MM.1S (cell line): ENCODE data around the gene RNF115.
A peak's percentile ranks its signal among the peaks of the same experiment; 100 is the strongest.

Experiments used
- DNase-seq: peaks from one replicate; pipeline ENCODE4 v3.0.0-alpha.2; 2015
- H2AFZ ChIP-seq: fragments of 300-600 bp; sonication (generic); 2 replicates; pipeline ENCODE4 v1.6.0; 2016; ENCODE audit warnings: antibody characterized with exemption, low read length
- H3F3A ChIP-seq: fragments of 300-600 bp; sonication (generic); 2 replicates; pipeline ENCODE4 v1.6.1; 2016; ENCODE audit warnings: mild to moderate bottlenecking, antibody characterized with exemption, low read length, moderate library complexity, mixed read lengths; ENCODE audit not compliant: insufficient read depth
- H3K27ac ChIP-seq: fragments of 300-600 bp; sonication (generic); 2 replicates; pipeline ENCODE4 v1.5.1; 2016; ENCODE audit warnings: mild to moderate bottlenecking, low read length
- H3K27me3 ChIP-seq: fragments of 300-600 bp; sonication (generic); replicated peaks from 2 replicates; pipeline ENCODE4 v1.6.0; 2016; ENCODE audit warnings: low read length; ENCODE audit not compliant: insufficient read depth
- H3K36me3 ChIP-seq: fragments of 300-600 bp; sonication (generic); replicated peaks from 2 replicates; pipeline ENCODE4 v1.6.1; 2016; ENCODE audit warnings: mild to moderate bottlenecking, low read length, mixed read lengths; ENCODE audit not compliant: insufficient read depth
- H3K4me1 ChIP-seq: fragments of 300-600 bp; sonication (generic); 2 replicates; pipeline ENCODE4 v1.6.1; 2016; ENCODE audit warnings: low read length, mixed read lengths
- H3K4me2 ChIP-seq: fragments of 300-600 bp; sonication (generic); 2 replicates; pipeline ENCODE4 v1.6.0; 2016; ENCODE audit warnings: low read depth, low read length
- H3K4me3 ChIP-seq: fragments of 300-600 bp; sonication (generic); 2 replicates; pipeline ENCODE4 v1.5.1; 2016; ENCODE audit warnings: low read length, mixed read lengths
- H3K79me2 ChIP-seq: fragments of 300-600 bp; sonication (generic); 2 replicates; pipeline ENCODE4 v1.6.1; 2016; ENCODE audit warnings: mixed run types, low read length, mixed read lengths
- H3K9ac ChIP-seq: fragments of 300-600 bp; sonication (generic); 2 replicates; pipeline ENCODE4 v1.6.1; 2016; ENCODE audit warnings: low read length, mixed read lengths
- H3K9me2 ChIP-seq: fragments of 300-600 bp; sonication (generic); replicated peaks from 2 replicates; pipeline ENCODE4 v1.6.1; 2016; ENCODE audit warnings: mild to moderate bottlenecking, low read length, mixed read lengths; ENCODE audit not compliant: insufficient read depth
- H3K9me3 ChIP-seq: fragments of 300-600 bp; sonication (generic); replicated peaks from 2 replicates; pipeline ENCODE4 v1.6.1; 2016; ENCODE audit warnings: mild to moderate bottlenecking, low read length, mixed read lengths; ENCODE audit not compliant: insufficient read depth
- H4K20me1 ChIP-seq: fragments of 300-600 bp; sonication (generic); 2 replicates; pipeline ENCODE4 v1.6.1; 2016; ENCODE audit warnings: mild to moderate bottlenecking, low read length, moderate library complexity, mixed read lengths; ENCODE audit not compliant: insufficient read depth
- EZH2 ChIP-seq: fragments of 300-600 bp; sonication (generic); optimal IDR thresholded peaks from 2 replicates; pipeline ENCODE3; 2017; ENCODE audit warnings: low read depth, mild to moderate bottlenecking, antibody characterized with exemption, low read length, mixed read lengths
- EZH2phosphoT487 ChIP-seq: fragments of 300-600 bp; sonication (generic); IDR thresholded peaks from 2 replicates; pipeline ENCODE4 v1.6.1; 2018; ENCODE audit warnings: antibody characterized with exemption, low read length
- TF ChIP-seq, protein P1 (sequence below): fragments of 300-600 bp; sonication (generic); IDR thresholded peaks from 2 replicates; pipeline ENCODE4 v1.5.1; 2016; ENCODE audit warnings: antibody characterized with exemption, low read length, mixed read lengths

Gene RNF115

DNA sequence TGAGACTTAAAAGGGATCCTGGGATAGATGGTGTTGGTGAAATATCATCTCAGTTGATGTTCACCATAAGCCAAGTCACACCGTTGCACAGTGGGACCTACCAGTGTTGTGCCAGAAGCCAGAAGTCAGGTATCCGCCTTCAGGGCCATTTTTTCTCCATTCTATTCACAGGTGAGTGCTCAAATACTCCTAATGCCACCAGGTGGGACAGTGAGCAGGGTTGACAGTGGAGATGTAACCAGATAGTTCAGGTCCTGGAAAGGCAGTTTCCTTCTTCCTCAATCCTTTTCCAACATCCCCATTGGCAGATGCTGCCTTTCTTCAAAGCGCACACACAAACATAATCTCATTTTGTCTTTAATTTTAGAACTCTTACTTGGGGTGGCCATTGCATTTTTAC lies 93.0 kb downstream of the RNF115 start:
- H3K36me3 ChIP-seq, result no peaks in the 10 kb centered on the region
- H3K4me2 ChIP-seq, result no peak overlapping the region
- no peak overlapping the region for H3K27ac ChIP-seq
- no peaks in the 10 kb centered on the region for H3K9me3 ChIP-seq
- no peak overlapping the region for H2AFZ ChIP-seq
- no peaks in the 10 kb centered on the region for H3K4me1 ChIP-seq
- H3F3A ChIP-seq, result no peaks in the 10 kb centered on the region
- TF ChIP-seq, protein P1, sequence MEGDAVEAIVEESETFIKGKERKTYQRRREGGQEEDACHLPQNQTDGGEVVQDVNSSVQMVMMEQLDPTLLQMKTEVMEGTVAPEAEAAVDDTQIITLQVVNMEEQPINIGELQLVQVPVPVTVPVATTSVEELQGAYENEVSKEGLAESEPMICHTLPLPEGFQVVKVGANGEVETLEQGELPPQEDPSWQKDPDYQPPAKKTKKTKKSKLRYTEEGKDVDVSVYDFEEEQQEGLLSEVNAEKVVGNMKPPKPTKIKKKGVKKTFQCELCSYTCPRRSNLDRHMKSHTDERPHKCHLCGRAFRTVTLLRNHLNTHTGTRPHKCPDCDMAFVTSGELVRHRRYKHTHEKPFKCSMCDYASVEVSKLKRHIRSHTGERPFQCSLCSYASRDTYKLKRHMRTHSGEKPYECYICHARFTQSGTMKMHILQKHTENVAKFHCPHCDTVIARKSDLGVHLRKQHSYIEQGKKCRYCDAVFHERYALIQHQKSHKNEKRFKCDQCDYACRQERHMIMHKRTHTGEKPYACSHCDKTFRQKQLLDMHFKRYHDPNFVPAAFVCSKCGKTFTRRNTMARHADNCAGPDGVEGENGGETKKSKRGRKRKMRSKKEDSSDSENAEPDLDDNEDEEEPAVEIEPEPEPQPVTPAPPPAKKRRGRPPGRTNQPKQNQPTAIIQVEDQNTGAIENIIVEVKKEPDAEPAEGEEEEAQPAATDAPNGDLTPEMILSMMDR, result peak; percentile 18
- no peak for TF ChIP-seq EZH2
- no peak for TF ChIP-seq EZH2phosphoT487
- DNase-seq, result no peak
- no peak overlapping the region for H3K4me3 ChIP-seq
- H3K9ac ChIP-seq, result no peak overlapping the region
- no peaks in the 10 kb centered on the region for H3K79me2 ChIP-seq
- H3K27me3 ChIP-seq, result no peaks in the 10 kb centered on the region
- H3K9me2 ChIP-seq, result no peaks in the 10 kb centered on the region
- H4K20me1 ChIP-seq, result no peaks in the 10 kb centered on the region

GRCh38 chr1:145730467-145730866 lies 93.4 kb downstream of the RNF115 start:
- no peak for DNase-seq
- Histone ChIP-seq H3K27me3 (no peaks in the 10 kb centered on the region), H2AFZ (no peak overlapping the region), H3K4me1 (no peaks in the 10 kb centered on the region), H3K9me2 (no peaks in the 10 kb centered on the region), H3K27ac (no peak overlapping the region), H3K9me3 (no peaks in the 10 kb centered on the region), H3K79me2 (no peaks in the 10 kb centered on the region), H3K4me2 (no peak overlapping the region), H3K4me3 (no peak overlapping the region), H3K9ac (no peak overlapping the region), H4K20me1 (no peaks in the 10 kb centered on the region), H3K36me3 (no peaks in the 10 kb centered on the region), H3F3A (no peaks in the 10 kb centered on the region)
- TF ChIP-seq, protein P1, result no peak
- TF ChIP-seq EZH2phosphoT487 (no peak), EZH2 (no peak)

DNA sequence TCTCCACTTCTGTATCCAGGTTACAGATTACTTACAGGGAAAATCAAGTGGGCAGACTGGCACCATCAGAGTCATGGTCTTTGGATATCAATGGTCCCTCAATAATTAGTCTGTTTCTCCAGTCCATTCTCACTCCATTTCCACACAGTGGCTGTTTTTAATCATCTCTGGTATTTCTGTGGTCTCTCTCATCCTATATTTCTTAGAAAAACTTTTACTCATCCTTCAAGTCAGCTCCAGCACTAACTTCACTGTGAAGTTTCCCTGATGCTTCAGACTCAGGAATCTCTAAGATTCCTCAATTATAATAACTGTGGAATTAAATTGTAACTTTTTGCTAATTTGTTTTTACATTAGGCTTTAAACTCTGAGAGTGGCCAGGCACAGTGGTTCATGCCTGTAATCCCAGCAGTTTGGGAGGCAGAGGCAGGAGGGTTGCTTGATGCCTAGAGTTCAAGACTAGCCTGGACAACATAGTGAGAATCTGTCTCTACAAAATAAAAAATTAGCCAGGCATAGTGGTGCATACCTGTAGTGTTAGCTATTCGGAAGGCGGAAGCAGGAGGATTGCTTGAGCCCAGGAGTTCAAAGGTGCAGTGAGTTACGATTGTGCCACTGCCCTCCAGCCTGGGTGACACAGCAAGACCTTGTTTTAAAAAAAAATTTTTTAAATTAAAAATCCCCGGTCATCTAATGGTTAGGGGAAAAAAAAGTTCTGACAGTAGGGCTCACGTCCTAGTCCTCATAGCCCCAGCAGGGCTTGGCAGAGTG lies 94.0 kb downstream of the RNF115 start:
- Histone ChIP-seq H3K27me3 (no peaks in the 10 kb centered on the region), H3K79me2 (no peaks in the 10 kb centered on the region), H3K9me3 (no peaks in the 10 kb centered on the region), H3K4me2 (no peak overlapping the region), H4K20me1 (no peaks in the 10 kb centered on the region), H3K4me3 (no peak overlapping the region), H3K27ac (no peak overlapping the region), H3F3A (no peaks in the 10 kb centered on the region), H3K9ac (no peak overlapping the region), H3K9me2 (no peaks in the 10 kb centered on the region), H3K4me1 (no peaks in the 10 kb centered on the region), H2AFZ (no peak overlapping the region), H3K36me3 (no peaks in the 10 kb centered on the region)
- DNase-seq, result no peak
- no peak for TF ChIP-seq EZH2phosphoT487
- no peak for TF ChIP-seq EZH2
- TF ChIP-seq, protein P1, result no peak
